Smooth muscle cell of bladder (primary cell): ENCODE results near the gene CYBA. TPM values are rescaled to one million over a fixed set of nuclear protein-coding genes. Genes with fewer than 3 reads are reported as not detected.

Source experiments
- total RNA-seq: library from RNA; depleted of rRNA; stranded (reverse); fragments of >200 nt; gene quantifications from 2 replicates; pipeline ENCODE4 v1.2.3, GENCODE V29; 2014

Gene CYBA
- total RNA-seq, result 311 and 407 TPM in 2 replicates

GRCh38 chr16:88650749-88651275, at the start of gene CYBA:
CYBA (minus strand) TSS chr16:88651053; CDS start chr16:88651013, 40 bp downstream.

DNA sequence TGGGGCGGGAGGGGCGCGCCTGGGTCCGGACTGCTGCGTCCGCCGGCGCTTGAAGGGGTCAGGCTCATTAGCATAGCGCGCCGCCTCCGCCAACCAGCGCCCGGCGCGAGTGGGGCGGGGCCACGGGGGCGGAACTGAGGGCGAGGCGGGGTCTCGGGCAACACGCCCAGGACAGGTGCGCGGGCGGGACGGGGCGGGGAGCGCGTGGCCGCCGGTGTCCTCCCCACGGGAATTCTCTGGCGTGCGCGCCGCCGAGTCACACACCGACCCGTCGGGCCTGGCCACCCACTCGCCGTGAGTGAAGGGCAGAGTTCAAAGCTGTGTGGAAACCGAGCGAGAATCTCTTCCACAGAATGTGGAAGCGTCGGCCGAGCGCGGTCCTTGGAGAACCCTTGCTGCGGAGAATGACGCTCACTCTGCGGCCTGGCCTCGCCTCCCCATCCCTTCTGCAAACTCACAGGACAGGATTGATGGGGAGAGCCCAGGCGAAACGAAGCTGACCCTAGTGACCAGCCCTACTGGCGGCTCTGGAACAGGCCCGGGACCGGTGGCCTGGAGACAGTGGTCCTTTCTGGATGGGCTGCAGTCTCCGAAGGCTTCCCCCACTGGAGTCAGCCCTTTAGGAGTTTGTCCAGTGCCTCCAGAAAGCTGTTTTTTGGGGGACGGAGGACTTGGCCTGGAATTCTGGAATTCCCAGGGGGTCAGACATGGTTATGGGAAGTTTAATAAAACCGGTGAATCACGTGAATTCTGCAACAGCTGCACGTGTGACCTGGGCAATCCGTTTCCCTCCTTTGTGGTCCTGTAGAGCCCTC, 35.8 kb upstream of the CYBA start, which contains the start of gene SNAI3:
SNAI3 (minus strand) TSS at position 69 of the 815 bp plus-strand sequence. CDS start 101 bp downstream, outside the sequence.

DNA sequence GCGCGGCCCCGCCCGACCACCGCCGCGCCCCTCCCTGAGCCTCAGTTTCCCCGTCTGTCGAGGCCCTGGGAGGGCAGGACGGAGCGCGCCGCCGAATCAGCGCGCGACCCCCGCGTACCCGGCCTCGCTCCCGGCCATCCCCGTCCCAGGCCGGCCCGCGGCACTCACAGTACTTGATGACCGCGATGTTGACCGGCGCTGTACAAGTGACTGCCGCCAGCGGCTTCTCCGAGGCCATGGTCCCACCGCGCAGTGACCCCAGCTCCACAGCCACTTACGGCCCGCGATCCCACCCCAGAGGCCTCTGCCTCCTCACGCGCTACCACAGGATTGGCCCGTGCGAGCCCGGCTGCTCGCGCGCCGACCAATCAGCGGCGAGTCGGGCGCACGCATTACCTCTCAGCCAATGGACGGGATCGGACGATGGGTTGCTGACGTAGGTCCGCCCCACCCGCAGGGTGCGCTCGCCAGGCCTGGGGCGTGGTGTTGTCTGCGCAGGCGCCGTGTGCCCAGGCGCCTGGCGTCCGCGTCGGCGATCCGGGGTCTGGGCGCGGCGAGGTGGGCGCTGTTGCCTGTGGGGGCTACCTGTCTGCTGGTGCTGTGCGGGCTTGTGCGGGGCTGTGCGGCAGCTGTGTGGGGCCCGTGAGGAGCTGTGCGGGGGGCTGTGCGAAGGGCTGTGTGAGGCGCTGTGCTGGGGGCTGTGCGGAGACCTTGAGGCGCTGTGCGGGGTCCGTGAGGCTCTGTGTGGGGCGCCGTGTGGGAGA, 12.2 kb upstream of the CYBA start, which contains the start of gene MVD:
MVD (minus strand) TSS at position 249 of the 764 bp plus-strand sequence; CDS start at position 238, 11 bp downstream.

GRCh38 chr16:88638323-88639230, 12.3 kb downstream of the CYBA start, which contains the start of gene IL17C:
IL17C (plus strand) TSS chr16:88638572; CDS start chr16:88638642, 70 bp downstream.

Other genes with a start within 250 kb of the CYBA start
- 1.6 and 2.1 TPM in 2 replicates for gene ZFPM1, start 197.8 kb downstream of the CYBA start, total RNA-seq
- 8.0 and 9.8 TPM in 2 replicates for gene ZC3H18, start 80.7 kb downstream of the CYBA start, total RNA-seq
- not detected in 2 replicates for gene IL17C, start 12.5 kb downstream of the CYBA start, total RNA-seq
- gene MVD, start 12.0 kb upstream of the CYBA start, total RNA-seq, result 117 and 128 TPM in 2 replicates
- under 0.01 TPM in 1 of 2 replicates, not detected in the other for gene SNAI3, start 35.5 kb upstream of the CYBA start, total RNA-seq
- gene RNF166, start 55.4 kb upstream of the CYBA start, total RNA-seq, result 11.0 and 14.8 TPM in 2 replicates
- 14.6 and 21.0 TPM in 2 replicates for gene CTU2, start 55.5 kb upstream of the CYBA start, total RNA-seq
- gene PIEZO1, start 134.2 kb upstream of the CYBA start, total RNA-seq, result 117 and 159 TPM in 2 replicates
- 1.2 and 1.6 TPM in 2 replicates for gene CDT1, start 152.7 kb upstream of the CYBA start, total RNA-seq
- gene APRT, start 160.9 kb upstream of the CYBA start, total RNA-seq, result 61.8 and 78.5 TPM in 2 replicates
- gene GALNS, start 205.9 kb upstream of the CYBA start, total RNA-seq, result 18.5 and 25.1 TPM in 2 replicates
- gene TRAPPC2L, start 206.1 kb upstream of the CYBA start, total RNA-seq, result 55.5 and 83.8 TPM in 2 replicates
- gene PABPN1L, start 215.6 kb upstream of the CYBA start, total RNA-seq, result not detected in 2 replicates